ENCODE measurements around the gene MPL. TPM values are rescaled to one million over a fixed set of nuclear protein-coding genes. Genes with fewer than 3 reads are reported as not detected.

MPL gene
- polyA plus RNA-seq, 3 donors = 0.42 to 0.78 (median 0.65) TPM

GRCh38 chr1:43305926-43306687 is 31.5 kb upstream of the MPL start:
- DNase-seq = no peak

DNA sequence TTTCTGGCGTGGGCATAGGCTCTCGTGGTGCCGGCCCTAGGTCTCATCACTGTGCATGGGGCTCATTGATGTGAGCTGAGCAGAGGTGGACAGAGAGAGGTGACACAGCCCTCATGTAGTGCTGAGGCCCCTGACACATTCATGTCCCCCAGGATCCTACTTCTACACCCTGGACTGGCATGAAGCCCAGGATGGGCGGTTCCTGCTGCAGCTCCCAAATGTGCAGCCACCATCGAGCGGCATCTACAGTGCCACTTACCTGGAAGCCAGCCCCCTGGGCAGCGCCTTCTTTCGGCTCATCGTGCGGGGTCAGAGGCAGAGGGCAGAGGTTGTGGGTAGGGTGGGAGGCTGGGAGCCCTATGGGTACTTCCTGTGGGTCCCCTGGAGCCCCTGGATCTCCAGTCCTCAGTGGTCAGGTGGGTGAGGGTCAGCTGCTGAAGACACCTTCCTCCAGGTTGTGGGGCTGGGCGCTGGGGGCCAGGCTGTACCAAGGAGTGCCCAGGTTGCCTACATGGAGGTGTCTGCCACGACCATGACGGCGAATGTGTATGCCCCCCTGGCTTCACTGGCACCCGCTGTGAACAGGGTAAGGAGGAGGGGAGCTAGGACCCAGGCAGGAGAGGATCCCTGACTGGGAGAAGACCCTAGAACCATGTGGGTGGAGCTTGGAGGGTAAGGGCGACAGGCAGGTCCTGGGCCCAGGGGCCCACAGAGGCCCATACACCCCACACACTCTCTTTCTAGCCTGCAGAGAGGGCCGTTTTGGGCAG is 30.7 kb upstream of the MPL start:
- no peak for DNase-seq

- no peak for DNase-seq
Observed at GRCh38 chr1:43307458-43308158, 30.0 kb upstream of the MPL start.

GRCh38 chr1:43308635-43309404 is 28.8 kb upstream of the MPL start:
- no peak for DNase-seq

- no peak for DNase-seq
Observed at GRCh38 chr1:43309405-43310025, 28.1 kb upstream of the MPL start.

DNA sequence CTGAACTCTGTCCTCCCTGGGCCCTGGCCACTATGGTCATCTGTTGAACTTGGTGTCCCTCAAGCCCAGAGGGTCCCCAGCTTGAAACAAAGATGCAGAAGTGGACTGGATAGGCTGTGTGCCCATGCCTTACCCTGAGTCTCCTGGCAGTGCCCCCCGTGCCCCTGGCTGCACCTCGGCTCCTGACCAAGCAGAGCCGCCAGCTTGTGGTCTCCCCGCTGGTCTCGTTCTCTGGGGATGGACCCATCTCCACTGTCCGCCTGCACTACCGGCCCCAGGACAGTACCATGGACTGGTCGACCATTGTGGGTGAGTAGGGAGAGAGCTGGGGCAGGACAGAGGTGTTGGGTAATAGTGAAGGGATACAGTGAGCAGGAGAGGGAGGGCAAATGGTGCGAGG is 26.1 kb upstream of the MPL start:
- DNase-seq = no peak

DNA sequence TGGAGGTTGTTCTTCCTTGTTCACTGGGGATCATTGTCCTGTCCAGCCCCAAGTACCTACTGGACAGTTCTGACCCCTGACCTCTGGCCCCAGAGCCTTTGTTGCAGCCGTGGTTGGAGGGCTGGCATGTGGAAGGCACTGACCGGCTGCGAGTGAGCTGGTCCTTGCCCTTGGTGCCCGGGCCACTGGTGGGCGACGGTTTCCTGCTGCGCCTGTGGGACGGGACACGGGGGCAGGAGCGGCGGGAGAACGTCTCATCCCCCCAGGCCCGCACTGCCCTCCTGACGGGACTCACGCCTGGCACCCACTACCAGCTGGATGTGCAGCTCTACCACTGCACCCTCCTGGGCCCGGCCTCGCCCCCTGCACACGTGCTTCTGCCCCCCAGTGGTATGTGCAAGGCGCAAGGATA is 25.4 kb upstream of the MPL start:
- no peak for DNase-seq

GRCh38 chr1:43312663-43313515 is 24.7 kb upstream of the MPL start:
- no peak for DNase-seq

DNA sequence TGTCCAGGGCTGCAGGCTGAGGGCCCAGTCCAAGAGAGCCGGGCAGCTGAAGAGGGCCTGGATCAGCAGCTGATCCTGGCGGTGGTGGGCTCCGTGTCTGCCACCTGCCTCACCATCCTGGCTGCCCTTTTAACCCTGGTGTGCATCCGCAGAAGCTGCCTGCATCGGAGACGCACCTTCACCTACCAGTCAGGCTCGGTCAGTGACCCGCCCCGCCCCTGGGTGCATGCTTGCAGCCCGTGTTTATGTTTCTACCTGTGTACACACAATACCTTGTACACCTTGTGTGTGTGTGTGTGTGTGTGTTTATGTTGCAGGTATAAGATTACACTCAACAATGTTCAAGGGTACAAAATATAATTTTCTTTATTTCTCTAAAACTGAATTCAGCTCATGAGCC is 23.8 kb upstream of the MPL start:
- no peak for DNase-seq

- DNase-seq = no peak
Observed at GRCh38 chr1:43314233-43314632, 23.4 kb upstream of the MPL start.

- no peak for DNase-seq
Observed at GRCh38 chr1:43315481-43315880, 22.1 kb upstream of the MPL start.

- DNase-seq = no peak
Observed at GRCh38 chr1:43315963-43316737, 21.5 kb upstream of the MPL start.

DNA sequence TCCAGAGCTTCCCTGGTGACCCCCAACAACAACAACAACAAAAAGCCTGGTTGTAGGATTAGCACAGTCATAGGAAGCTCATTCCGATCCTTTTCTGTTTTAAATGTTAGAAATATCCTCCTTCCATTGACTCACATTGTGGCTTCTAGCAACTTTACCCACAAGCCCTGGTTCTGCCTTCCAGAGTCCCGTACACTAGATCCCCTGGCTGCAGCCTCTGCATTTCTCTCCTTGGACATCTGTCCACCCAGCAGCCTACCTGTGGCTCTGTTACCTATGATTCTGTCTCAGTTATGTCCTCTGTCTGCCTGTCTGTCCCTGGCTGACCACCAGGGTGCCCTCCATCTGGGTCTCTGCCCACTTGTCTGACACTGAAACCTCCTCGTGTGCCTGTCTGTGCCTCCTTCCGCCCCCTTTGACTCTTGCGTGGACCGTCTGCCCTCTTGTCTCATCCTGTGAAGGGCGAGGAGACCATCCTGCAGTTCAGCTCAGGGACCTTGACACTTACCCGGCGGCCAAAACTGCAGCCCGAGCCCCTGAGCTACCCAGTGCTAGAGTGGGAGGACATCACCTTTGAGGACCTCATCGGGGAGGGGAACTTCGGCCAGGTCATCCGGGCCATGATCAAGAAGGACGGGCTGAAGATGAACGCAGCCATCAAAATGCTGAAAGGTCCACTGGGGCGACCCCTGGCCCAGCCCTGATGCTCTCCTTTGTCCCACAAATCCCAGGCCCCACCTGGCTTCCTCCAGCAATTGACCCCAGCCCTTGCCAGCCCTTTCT is 20.7 kb upstream of the MPL start:
- DNase-seq = no peak

- no peak for DNase-seq
Observed at GRCh38 chr1:43317817-43318471, 19.7 kb upstream of the MPL start.

GRCh38 chr1:43318831-43319230 is 18.8 kb upstream of the MPL start:
- DNase-seq = no peak

DNA sequence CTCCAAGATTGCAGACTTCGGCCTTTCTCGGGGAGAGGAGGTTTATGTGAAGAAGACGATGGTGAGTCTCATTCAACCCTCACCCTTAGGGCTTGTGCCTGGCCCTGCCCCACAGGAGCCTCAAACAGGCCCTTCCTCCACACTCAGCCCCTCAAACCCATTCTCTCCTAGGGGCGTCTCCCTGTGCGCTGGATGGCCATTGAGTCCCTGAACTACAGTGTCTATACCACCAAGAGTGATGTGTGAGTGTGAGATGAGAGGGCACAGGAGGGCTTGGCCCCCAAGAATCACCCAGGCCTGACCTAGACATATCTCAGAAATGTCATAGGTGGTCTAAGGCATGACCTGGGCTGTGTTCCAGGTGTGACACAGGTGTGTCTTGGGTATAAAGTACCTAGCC is 18.3 kb upstream of the MPL start:
- DNase-seq = no peak

DNA sequence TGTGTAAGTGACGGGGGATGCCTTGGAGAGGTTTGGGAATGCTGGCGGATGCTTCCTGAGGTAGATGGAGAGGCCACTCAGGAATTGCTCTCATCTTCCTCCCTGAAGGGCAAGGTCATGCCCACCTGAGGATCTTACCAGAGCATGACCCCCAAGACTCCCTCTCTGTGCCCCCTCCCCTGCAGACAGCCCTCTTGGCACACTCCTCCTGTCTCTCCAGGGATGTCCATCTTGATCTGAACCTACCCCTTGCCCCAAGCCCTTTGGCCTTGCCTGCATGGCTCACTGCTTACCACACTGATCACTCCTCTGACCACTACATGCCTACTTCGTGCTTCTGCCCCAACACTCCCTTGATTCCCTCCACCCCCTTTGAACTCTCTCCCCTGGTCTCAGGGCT is 17.9 kb upstream of the MPL start:
- DNase-seq = no peak

GRCh38 chr1:43321331-43321891 is 16.2 kb upstream of the MPL start:
- DNase-seq = no peak

Data from renal pelvis (tissue), 4 donors.